LNCaP clone FGC (cell line): Measurements from ENCODE around the gene IRX2.

Experiments used
- DNase-seq: peaks from one replicate; pipeline ENCODE4 v3.0.0-alpha.2; 2011; ENCODE audit warnings: low read depth
- H3K4me3 ChIP-seq: 2 replicates; pipeline ENCODE4 v1.5.1; 2011; ENCODE audit warnings: mild to moderate bottlenecking, low read depth, low read length, control low read depth
- CTCF ChIP-seq: IDR thresholded peaks from 2 replicates; pipeline ENCODE4 v1.5.1; 2012; ENCODE audit warnings: mild to moderate bottlenecking; ENCODE audit not compliant: control insufficient read depth, insufficient read depth; ENCODE audit errors: extremely low read depth

IRX2 gene

GRCh38 chr5:2735996-2736395, 15.5 kb downstream of the IRX2 start:
- H3K4me3 ChIP-seq: no peak overlapping the region
- TF ChIP-seq CTCF: no peak
- DNase-seq: no peak

GRCh38 chr5:2732850-2733249, 18.6 kb downstream of the IRX2 start:
- no peak overlapping the region for H3K4me3 ChIP-seq
- no peak for DNase-seq
- no peak for TF ChIP-seq CTCF

GRCh38 chr5:2732004-2732403, 19.5 kb downstream of the IRX2 start:
- DNase-seq: no peak
- no peak overlapping the region for H3K4me3 ChIP-seq
- no peak for TF ChIP-seq CTCF

GRCh38 chr5:2729189-2729588, 22.3 kb downstream of the IRX2 start:
- no peak for TF ChIP-seq CTCF
- DNase-seq: no peak
- H3K4me3 ChIP-seq: no peak overlapping the region

- DNase-seq: no peak
- no peak overlapping the region for H3K4me3 ChIP-seq
- no peak for TF ChIP-seq CTCF
These were observed 23.9 kb downstream of the IRX2 start for GRCh38 chr5:2727550-2727949.

- no peak for TF ChIP-seq CTCF
- no peak overlapping the region for H3K4me3 ChIP-seq
- no peak for DNase-seq
These were observed 25.3 kb downstream of the IRX2 start for GRCh38 chr5:2725980-2726765.

GRCh38 chr5:2724831-2725230, 26.6 kb downstream of the IRX2 start:
- TF ChIP-seq CTCF: no peak
- no peak for DNase-seq
- H3K4me3 ChIP-seq: no peak overlapping the region
